Caco-2 (cell line): ENCODE data around the gene MEG3. TPM values are rescaled to one million over a fixed set of nuclear protein-coding genes. Genes with fewer than 3 reads are reported as not detected.

Source experiments
- BruUV-seq: library from RNA; stranded (reverse); fragments of 400-500 nt; replicated peaks from 2 replicates; lab custom pipeline; 2021; lab: Mats Ljungman, UMichigan
- CTCF ChIA-PET: fragments of 300-600 bp; sonication (Branson Sonifier 250); formaldehyde crosslinking; loops from one replicate; lab custom pipeline; 2022; ENCODE audit warnings: antibody characterized with exemption; lab: Charles Lee
- POLR2A ChIA-PET: fragments of 300-600 bp; sonication (Branson Sonifier 250); formaldehyde crosslinking; loops from one replicate; lab custom pipeline; 2022; ENCODE audit warnings: antibody characterized with exemption; lab: Charles Lee
- DNase-seq, 2 experiments: peaks; one replicate each; pipeline versions ENCODE4 v3.0.0 to v3.0.0-alpha.2; 2020 to 2022
- H3K27me3 ChIP-seq: replicated peaks from 2 replicates; pipeline ENCODE4 v1.6.0; 2011; ENCODE audit warnings: low read length; ENCODE audit not compliant: control insufficient read depth, insufficient read depth
- H3K36me3 ChIP-seq: 2 replicates; pipeline ENCODE4 v1.5.1; 2011; ENCODE audit warnings: low read length; ENCODE audit not compliant: control insufficient read depth, insufficient read depth
- H3K4me1 ChIP-seq: fragments of 250-450 bp; sonication (Bioruptor Pico); 2 replicates; pipeline ENCODE4 v1.5.1; 2020; ENCODE audit warnings: mild to moderate bottlenecking
- H3K4me3 ChIP-seq: 2 replicates; pipeline ENCODE4 v1.5.1; 2011; ENCODE audit warnings: low read depth, mild to moderate bottlenecking, control low read depth, low read length
- H3K9me3 ChIP-seq: fragments of 250-450 bp; sonication (Bioruptor Pico); 2 replicates; pipeline ENCODE4 v1.5.1; 2020; ENCODE audit warnings: mild to moderate bottlenecking, moderate library complexity
- H3K27ac Mint-ChIP-seq: one replicate; pipeline ENCODE4 v1.8.0; 2022; ENCODE audit warnings: mixed read lengths; ENCODE audit not compliant: unreplicated experiment
- H3K27me3 Mint-ChIP-seq: one replicate; pipeline ENCODE4 v1.8.0; 2022; ENCODE audit warnings: mixed read lengths; ENCODE audit not compliant: insufficient read depth, unreplicated experiment
- H3K36me3 Mint-ChIP-seq: one replicate; pipeline ENCODE4 v1.8.0; 2022; ENCODE audit warnings: mild to moderate bottlenecking, mixed read lengths; ENCODE audit not compliant: insufficient read depth, unreplicated experiment
- H3K4me1 Mint-ChIP-seq: one replicate; pipeline ENCODE4 v1.8.0; 2022; ENCODE audit warnings: low read depth, mixed read lengths; ENCODE audit not compliant: unreplicated experiment
- H3K4me3 Mint-ChIP-seq: one replicate; pipeline ENCODE4 v1.8.0; 2022; ENCODE audit warnings: mild to moderate bottlenecking, moderate library complexity, mixed read lengths; ENCODE audit not compliant: unreplicated experiment
- H3K9me3 Mint-ChIP-seq: one replicate; pipeline ENCODE4 v1.8.0; 2022; ENCODE audit warnings: mixed read lengths; ENCODE audit not compliant: unreplicated experiment
- CTCF ChIP-seq, 2 experiments: fragments of 200-600 bp in 1 of 2; IDR thresholded peaks; 1 replicate in 1 of 2; 2 replicates in 1 of 2; pipeline versions ENCODE4 v1.5.1 to v1.8.0; 2011 to 2022; ENCODE audit warnings: antibody characterized with exemption in 1 of 2, control low read depth in 1 of 2, inconsistent platforms in 1 of 2, low read depth in 1 of 2, low read length in 1 of 2, mild to moderate bottlenecking in 1 of 2, moderate library complexity in 1 of 2; ENCODE audit not compliant: insufficient read depth in 1 of 2, severe bottlenecking in 1 of 2, unreplicated experiment in 1 of 2
- intact Hi-C: fragments of 100-400 bp; cut with micrococcal nuclease; formaldehyde crosslinking; loops from one replicate; pipeline ENCODE4 v1.10.0; 2022; ENCODE audit not compliant: unreplicated experiment
- total RNA-seq: library from RNA; stranded (reverse); gene quantifications from 2 replicates; pipeline ENCODE4 v1.2.3, GENCODE V29; 2022

The MEG3 gene
- total RNA-seq, 1 experiment from 2014 or later, result not detected

GRCh38 chr14:100846309-100846859 is 20.5 kb downstream of the MEG3 start:
- no TSS peak for BruUV-seq
- CTCF ChIA-PET, result no interaction called here
- intact Hi-C loops, result loop anchor here (5.0 kb wide), 1 partner anchor 781 kb away; no protein-coding TSS in a partner anchor

GRCh38 chr14:100849115-100849781 is 23.3 kb downstream of the MEG3 start:
- no peaks in the 10 kb centered on the region for H3K36me3 Mint-ChIP-seq
- H3K36me3 ChIP-seq, result no peaks in the 10 kb centered on the region
- no peak overlapping the region for H3K4me3 ChIP-seq
- peaks cover 3% of the 10 kb centered on the region for H3K27me3 Mint-ChIP-seq
- H3K27ac Mint-ChIP-seq, result no peak overlapping the region
- H3K4me1 Mint-ChIP-seq, result no peaks in the 10 kb centered on the region
- H3K27me3 ChIP-seq, result no peaks in the 10 kb centered on the region
- POLR2A ChIA-PET, result no interaction called here
- no peaks in the 10 kb centered on the region for H3K4me1 ChIP-seq
- no peak overlapping the region for H3K4me3 Mint-ChIP-seq
- no peak for TF ChIP-seq CTCF (IDR thresholded peaks at IDR 0.05; ENCODE audit: insufficient read depth in 1 of 2, low read depth in 1 of 2, low read length in 1 of 2, severe bottlenecking in 1 of 2, unreplicated experiment in 1 of 2)
- no TSS peak for BruUV-seq
- H3K9me3 ChIP-seq, result no peaks in the 10 kb centered on the region
- intact Hi-C loops, result loop anchor here (5.0 kb wide), 1 partner anchor 778 kb away; no protein-coding TSS in a partner anchor
- CTCF ChIA-PET, result interaction anchor here (1.1 kb wide), 1 partner anchor 50 kb away, joined by 4 read pairs; no protein-coding TSS in a partner anchor
- H3K9me3 Mint-ChIP-seq, result no peaks in the 10 kb centered on the region
- no peak for DNase-seq

More at GRCh38 chr14:100846309-100846859, 20.5 kb downstream of the MEG3 start:
- Histone ChIP-seq H3K27me3 (no peaks in the 10 kb centered on the region), H3K4me3 (no peak overlapping the region), H3K9me3 (no peaks in the 10 kb centered on the region), H3K36me3 (no peaks in the 10 kb centered on the region), H3K4me1 (no peaks in the 10 kb centered on the region)
- no peaks in the 10 kb centered on the region for H3K4me1 Mint-ChIP-seq
- H3K36me3 Mint-ChIP-seq, result no peaks in the 10 kb centered on the region
- TF ChIP-seq CTCF (IDR thresholded peaks at IDR 0.05; ENCODE audit: insufficient read depth in 1 of 2, low read depth in 1 of 2, low read length in 1 of 2, severe bottlenecking in 1 of 2, unreplicated experiment in 1 of 2), result no peak
- H3K27me3 Mint-ChIP-seq, result no peaks in the 10 kb centered on the region
- POLR2A ChIA-PET, result no interaction called here
- H3K9me3 Mint-ChIP-seq, result no peaks in the 10 kb centered on the region
- H3K27ac Mint-ChIP-seq, result no peak overlapping the region
- H3K4me3 Mint-ChIP-seq, result no peak overlapping the region
- DNase-seq, result no peak

GRCh38 chr14:100850841-100851585 is 25.1 kb downstream of the MEG3 start:
- no peak overlapping the region for H3K4me3 Mint-ChIP-seq
- peak; percentile 60 to 67 for TF ChIP-seq CTCF (IDR thresholded peaks at IDR 0.05; ENCODE audit: insufficient read depth in 1 of 2, low read depth in 1 of 2, low read length in 1 of 2, severe bottlenecking in 1 of 2, unreplicated experiment in 1 of 2)
- no peak overlapping the region for H3K27ac Mint-ChIP-seq
- H3K27me3 ChIP-seq, result no peaks in the 10 kb centered on the region
- no peaks in the 10 kb centered on the region for H3K36me3 Mint-ChIP-seq
- BruUV-seq, result no TSS peak
- intact Hi-C loops, result no loop called here
- H3K36me3 ChIP-seq, result no peaks in the 10 kb centered on the region
- H3K4me3 ChIP-seq, result no peak overlapping the region
- peaks cover 3% of the 10 kb centered on the region for H3K27me3 Mint-ChIP-seq
- H3K9me3 Mint-ChIP-seq, result no peaks in the 10 kb centered on the region
- ChIA-PET POLR2A (no interaction called here), CTCF (interaction anchor here (1.0 to 1.3 kb wide), 3 partner anchors 10 to 50 kb away, joined by 3 to 5 read pairs (median 4); no protein-coding TSS in a partner anchor)
- H3K4me1 Mint-ChIP-seq, result no peaks in the 10 kb centered on the region
- peak; percentile 61 to 72 for DNase-seq
- H3K4me1 ChIP-seq, result no peaks in the 10 kb centered on the region
- H3K9me3 ChIP-seq, result no peaks in the 10 kb centered on the region
